Astrocyte (in vitro differentiated cells and primary cell): ENCODE data around the gene COL26A1.

ENCODE experiments used
- CTCF ChIP-seq: IDR thresholded peaks from 2 replicates; pipeline ENCODE4 v1.5.1; 2011; ENCODE audit warnings: low read depth, mild to moderate bottlenecking, inconsistent platforms, low read length, moderate library complexity; ENCODE audit not compliant: insufficient read depth
- EZH2 ChIP-seq: IDR thresholded peaks from 2 replicates; pipeline ENCODE4 v1.6.1; 2012; ENCODE audit warnings: mild to moderate bottlenecking, low read length, inconsistent platforms; ENCODE audit not compliant: insufficient read depth

DNA sequence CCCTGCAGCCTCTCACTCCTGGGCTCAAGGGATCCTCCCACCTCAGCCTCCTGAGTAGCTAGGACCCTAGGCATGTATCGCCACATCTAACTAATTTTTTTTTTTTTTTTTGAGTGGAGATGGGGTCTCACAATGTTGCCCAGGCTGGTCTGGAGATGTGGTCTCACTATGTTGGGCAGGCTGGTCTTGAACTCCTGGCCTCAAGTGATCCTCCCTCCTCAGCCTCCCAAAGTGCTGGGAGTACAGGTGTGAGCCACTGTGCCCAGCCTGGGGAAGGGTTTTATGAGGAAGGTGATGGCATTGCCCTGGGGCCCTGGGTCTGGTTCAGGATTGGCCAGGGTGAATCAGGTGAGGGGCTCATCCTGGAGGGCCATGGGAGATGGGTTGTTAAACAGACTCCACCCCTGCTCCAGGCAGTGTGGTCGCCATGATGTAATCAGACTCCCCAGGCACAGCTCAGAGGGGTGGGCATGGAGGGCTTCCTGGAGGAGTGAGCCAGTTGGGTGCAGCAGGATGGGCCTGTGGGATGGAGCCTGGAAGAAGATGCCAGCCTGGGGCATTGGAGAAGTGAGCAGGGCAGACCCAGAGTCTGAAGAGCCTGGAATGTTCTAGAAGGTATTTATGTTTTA, 183.7 kb downstream of the COL26A1 start:
- TF ChIP-seq CTCF = no peak
- no peak for TF ChIP-seq EZH2
